Stimulated activated CD8-positive, alpha-beta memory T cell treated with anti-CD3 and anti-CD28 coated beads, Interleukin-7, amount 100 ng/mL, for 24 hours (primary cell): ENCODE measurements around the gene HAVCR1.
A peak's percentile ranks its signal among the peaks of the same experiment; 100 is the strongest.
"Not testable (repeated sequence)": the region's sequence is repeated elsewhere in the genome, so short reads cannot be mapped to it uniquely, and the experiment has no call there.

Experiments
- DNase-seq: peaks from one replicate; pipeline ENCODE4 v3.0.0-alpha.2; 2020; ENCODE audit warnings: low read depth

Gene HAVCR1

GRCh38 chr5:157049605-157050004 lies 9.3 kb downstream of the HAVCR1 start:
- DNase-seq: no peak

GRCh38 chr5:157047898-157048297 lies 11.0 kb downstream of the HAVCR1 start:
- no peak for DNase-seq

GRCh38 chr5:157047016-157047415 lies 11.9 kb downstream of the HAVCR1 start:
- not testable (repeated sequence) for DNase-seq

DNA sequence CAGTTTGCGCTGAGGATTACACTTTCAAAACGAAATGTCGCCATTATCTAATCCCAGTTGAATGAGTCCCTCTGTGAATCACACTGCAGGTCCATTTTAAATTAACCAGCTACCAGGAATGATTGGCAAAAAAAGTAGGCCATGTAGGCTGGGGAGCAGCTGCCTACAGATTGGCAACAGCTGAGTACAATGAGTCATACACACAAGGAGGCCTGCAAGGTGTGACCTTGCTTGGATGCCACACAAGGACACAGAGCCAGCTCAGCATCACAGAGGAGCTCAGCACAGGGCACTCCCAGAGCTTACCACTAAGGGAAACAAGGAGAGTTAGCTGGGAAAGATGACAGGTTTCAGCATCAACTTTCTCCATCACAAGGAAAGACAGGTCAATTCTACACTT lies 12.9 kb downstream of the HAVCR1 start:
- no peak for DNase-seq

DNA sequence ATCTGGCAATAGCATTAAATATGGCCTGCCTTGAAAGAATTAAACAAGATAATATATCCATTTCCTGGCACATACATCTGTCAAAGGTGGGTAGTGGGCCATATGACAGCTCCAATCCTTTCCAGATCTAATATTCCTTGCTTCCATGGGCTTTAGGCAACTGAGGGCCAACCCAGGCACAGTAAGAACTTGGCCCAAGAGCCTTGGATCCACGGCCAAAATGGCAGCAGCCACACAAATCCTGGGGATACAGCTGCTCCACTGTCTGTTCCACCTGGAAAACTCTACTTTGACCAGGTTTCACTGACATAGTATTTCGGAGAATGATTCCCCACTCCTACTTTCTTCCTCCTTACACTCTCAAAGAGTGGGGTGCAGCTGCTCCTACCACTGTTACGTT lies 13.3 kb downstream of the HAVCR1 start:
- DNase-seq: no peak

- no peak for DNase-seq
These were observed 20.2 kb downstream of the HAVCR1 start for GRCh38 chr5:157038568-157039187.

DNA sequence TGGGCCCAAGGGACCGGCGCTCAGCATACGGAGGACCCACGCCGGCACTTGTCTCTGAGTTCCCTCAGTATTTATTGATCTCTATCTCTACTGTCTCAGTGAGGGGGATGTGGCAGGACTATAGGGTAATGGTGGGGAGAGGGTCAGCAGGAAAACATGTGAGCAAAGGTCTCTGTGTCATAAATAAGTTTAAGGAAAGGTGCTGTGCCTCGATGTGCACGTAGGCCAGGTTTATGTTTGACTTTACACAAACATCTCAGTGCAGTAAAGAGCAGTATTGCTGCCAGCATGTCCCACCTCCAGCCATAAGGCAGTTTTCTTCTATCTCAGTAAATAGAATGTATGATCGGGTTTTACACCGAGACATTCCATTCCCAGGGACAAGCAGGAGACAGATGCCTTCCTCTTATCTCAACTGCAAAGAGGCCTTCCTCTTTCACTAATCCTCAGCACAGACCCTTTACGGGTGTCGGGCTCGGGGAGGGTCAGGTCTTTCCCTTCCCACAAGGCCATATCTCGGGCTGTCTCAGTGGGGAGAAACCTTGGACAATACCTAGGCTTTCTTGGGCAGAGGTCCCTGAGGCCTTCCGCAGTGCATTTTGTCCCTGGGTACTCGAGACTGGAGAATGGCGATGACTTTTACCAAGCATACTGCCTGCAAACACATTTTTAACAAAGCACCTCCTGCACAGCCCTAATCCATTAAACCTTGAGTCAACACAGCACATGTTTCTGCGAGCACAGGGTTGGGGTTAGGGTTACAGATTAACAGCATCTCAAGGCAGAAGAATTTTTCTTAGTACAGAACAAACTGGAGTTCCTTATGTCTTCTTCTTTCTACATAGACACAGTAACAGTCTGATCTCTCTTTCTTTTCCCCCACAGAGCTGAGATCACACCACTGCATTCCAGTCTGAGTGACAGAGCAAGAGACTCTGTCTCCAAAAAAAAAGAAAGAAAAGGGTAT lies 24.5 kb downstream of the HAVCR1 start:
- not testable (repeated sequence) for DNase-seq

GRCh38 chr5:157033071-157033583 lies 25.8 kb downstream of the HAVCR1 start:
- DNase-seq: no peak

DNA sequence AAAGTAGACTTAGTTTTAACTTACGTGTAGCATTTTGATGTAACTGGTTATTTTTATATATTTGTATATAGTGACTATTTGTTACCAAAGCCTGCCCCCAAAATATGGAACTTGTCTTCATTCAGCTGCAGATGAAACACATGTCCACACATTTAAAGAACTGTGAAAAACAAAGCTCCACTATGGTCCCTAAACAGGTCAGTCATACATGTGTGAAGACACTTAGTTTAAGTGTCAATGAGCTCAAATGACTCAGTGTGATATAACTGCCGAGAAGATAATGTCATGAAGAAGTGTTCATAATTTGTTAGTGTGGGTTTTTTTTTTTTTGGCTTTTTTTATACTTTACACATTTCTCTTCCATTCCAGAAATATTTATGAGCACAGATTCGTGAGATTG lies 28.2 kb downstream of the HAVCR1 start:
- no peak for DNase-seq

DNA sequence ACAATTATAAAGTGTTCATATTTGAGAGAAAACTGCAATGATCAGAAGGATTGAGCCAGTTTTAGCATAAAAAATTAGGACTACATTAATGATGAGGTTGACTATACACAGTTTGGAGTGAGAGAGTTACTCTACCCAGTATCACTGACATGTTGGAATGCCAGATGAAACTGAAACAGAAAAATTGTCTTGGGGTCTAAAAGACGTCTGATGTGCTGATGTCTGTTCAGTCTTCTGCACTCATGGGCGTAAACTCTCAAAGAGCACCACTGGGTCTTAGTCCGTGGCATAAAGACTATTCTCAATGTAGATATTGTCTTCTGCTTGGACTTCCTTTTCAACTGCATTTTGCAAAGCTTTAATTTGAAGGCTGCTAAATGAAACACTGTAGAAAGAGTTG lies 29.5 kb downstream of the HAVCR1 start:
- no peak for DNase-seq

GRCh38 chr5:157027663-157028062 lies 31.3 kb downstream of the HAVCR1 start:
- DNase-seq: not testable (repeated sequence)

DNA sequence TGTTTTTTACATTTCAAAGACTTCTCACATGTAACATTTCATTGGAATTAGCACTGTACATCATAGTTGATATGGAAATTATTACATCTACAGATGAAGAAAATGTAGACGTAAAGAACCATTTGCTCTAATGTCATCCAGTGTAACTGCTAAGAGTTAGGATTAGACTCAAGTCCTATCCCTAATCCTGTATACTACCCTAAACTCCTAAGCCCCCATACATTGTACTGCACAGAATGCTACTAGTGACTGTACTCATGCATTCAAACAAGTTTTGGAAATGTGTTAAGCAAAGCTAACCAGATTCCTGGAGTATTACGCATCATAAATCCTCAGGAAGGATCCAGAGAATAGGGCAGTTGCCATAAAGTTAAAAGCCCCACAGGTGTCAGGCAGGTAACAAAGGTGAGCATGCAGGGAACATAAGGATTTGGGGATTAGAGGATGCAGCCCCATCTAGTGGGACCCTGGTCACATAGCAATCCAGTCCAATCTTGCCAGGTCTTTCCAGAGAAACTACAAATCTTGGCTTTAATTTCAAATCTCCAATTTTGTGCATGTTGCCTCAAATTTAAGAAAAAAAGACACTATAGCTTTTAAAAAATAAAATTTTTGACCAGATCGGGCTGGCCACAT lies 32.0 kb downstream of the HAVCR1 start:
- DNase-seq: no peak

- DNase-seq: peak; percentile 23
These were observed 33.7 kb downstream of the HAVCR1 start for GRCh38 chr5:157025093-157025698.

DNA sequence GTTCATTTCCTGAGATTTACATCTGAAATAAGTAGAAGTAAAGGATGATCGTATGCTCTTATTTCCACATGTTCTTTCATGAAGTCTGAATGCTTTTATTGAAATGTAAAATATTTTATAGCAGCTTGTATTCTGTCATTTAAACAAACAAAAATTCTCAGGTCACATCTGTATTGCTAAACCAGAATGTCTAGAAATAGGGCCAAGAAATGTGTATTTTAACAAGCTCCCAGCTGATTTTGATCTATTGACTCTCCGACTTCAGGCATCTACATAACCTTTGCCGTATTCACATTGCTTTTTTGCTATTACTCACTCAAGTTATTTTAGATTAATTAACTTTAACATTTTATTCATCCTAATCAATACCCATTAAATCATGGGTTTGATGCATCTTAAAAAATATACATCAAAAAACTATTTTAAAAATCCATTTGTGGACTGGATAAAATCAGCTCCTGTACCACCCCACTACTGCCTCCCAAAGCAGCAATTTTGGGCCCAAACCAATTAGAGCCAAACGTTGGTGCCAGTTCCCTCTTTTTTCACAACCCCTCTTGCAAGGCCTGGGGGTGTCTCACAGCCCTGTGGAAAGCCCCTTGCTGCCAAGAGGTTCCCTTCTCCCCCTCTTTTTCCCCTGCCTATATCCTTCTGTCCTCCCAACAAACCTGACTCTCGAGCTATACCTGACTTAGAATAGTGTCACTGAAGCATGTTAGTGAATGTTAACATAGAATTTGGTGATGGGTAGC lies 34.5 kb downstream of the HAVCR1 start:
- DNase-seq: no peak

- DNase-seq: no peak
These were observed 36.9 kb downstream of the HAVCR1 start for GRCh38 chr5:157022024-157022423.

- DNase-seq: no peak
These were observed 38.2 kb downstream of the HAVCR1 start for GRCh38 chr5:157020511-157021222.

GRCh38 chr5:157020002-157020401 lies 38.9 kb downstream of the HAVCR1 start:
- no peak for DNase-seq

DNA sequence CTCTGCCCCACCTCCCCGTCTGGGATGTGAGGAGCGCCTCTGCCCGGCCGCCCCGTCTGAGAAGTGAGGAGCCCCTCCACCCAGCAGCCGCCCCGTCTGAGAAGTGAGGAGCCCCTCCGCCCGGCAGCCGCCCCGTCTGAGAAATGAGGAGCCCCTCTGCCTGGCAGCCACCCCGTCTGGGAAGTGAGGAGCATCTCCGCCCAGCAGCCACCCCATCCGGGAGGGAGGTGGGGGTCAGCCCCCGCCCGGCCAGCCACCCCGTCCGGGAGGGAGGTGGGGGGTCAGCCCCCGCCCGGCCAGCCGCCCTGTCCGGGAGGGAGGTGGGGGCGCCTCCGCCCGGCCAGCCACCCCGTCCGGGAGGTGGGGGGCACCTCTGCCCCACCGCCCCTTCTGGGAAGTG lies 44.8 kb downstream of the HAVCR1 start:
- not testable (repeated sequence) for DNase-seq

- no peak for DNase-seq
These were observed 52.7 kb downstream of the HAVCR1 start for GRCh38 chr5:157006262-157006661.

GRCh38 chr5:157004893-157005551 lies 53.9 kb downstream of the HAVCR1 start:
- DNase-seq: no peak
